GM13977 (cell line): ENCODE results near the gene TMEM163.

Source experiments
- DNase-seq: peaks from one replicate; pipeline ENCODE4 v3.0.0; 2012; ENCODE audit warnings: low spot score
- CTCF ChIP-seq: IDR thresholded peaks from 2 replicates; pipeline ENCODE4 v1.5.1; 2012; ENCODE audit warnings: mild to moderate bottlenecking, control low read depth; ENCODE audit not compliant: insufficient read depth; ENCODE audit errors: extremely low read depth, missing control alignments
- in situ Hi-C: fragments of 300-500 bp; cut with MboI; formaldehyde crosslinking; loops from one replicate; pipeline ENCODE4 v1.12.0; 2022; ENCODE audit warnings: low sequenced_read_pairs, low pct_unique_long_range_greater_than_20kb, mixed read lengths, inconsistent platforms; ENCODE audit not compliant: unreplicated experiment

Gene TMEM163

GRCh38 chr2:134454426-134454825 is 264.4 kb downstream of the TMEM163 start:
- DNase-seq: no peak
- in situ Hi-C loops: no loop called here
- TF ChIP-seq CTCF: no peak

- in situ Hi-C loops: no loop called here
- TF ChIP-seq CTCF: no peak
- no peak for DNase-seq
Observed at GRCh38 chr2:134453973-134454372, 264.8 kb downstream of the TMEM163 start.

GRCh38 chr2:134453476-134453875 is 265.3 kb downstream of the TMEM163 start:
- no peak for DNase-seq
- in situ Hi-C loops: no loop called here
- no peak for TF ChIP-seq CTCF

- in situ Hi-C loops: no loop called here
- no peak for TF ChIP-seq CTCF
- no peak for DNase-seq
Observed at GRCh38 chr2:134452042-134452733, 266.6 kb downstream of the TMEM163 start.

- no peak for TF ChIP-seq CTCF
- no peak for DNase-seq
- in situ Hi-C loops: no loop called here
Observed at GRCh38 chr2:134451347-134451630, 267.5 kb downstream of the TMEM163 start.

- DNase-seq: no peak
- TF ChIP-seq CTCF: no peak
- in situ Hi-C loops: loop anchor here (25.0 kb wide), 1 partner anchor 588 kb away; no protein-coding TSS in a partner anchor
Observed at GRCh38 chr2:134449751-134450513, 268.9 kb downstream of the TMEM163 start.
